Esophagus (tissue), 2 donors: ENCODE data around the gene PEAR1. TPM values are rescaled to one million over a fixed set of nuclear protein-coding genes. Genes with fewer than 3 reads are reported as not detected.

Experiments
- H3K27ac ChIP-seq, 2 donors: one replicate each; pipeline ENCODE4 v1.5.1; 2013; ENCODE audit warnings: low read depth in 2 of 2, mild to moderate bottlenecking in 2 of 2, inconsistent platforms in 1 of 2, low read length in 1 of 2, moderate library complexity in 1 of 2
- H3K27me3 ChIP-seq, 2 donors: one replicate each; pipeline ENCODE4 v1.6.1; 2013; ENCODE audit warnings: low read length in 2 of 2, control low read depth in 1 of 2, mild to moderate bottlenecking in 1 of 2; ENCODE audit not compliant: insufficient read depth in 2 of 2, control insufficient read depth in 1 of 2
- H3K36me3 ChIP-seq, 2 donors: one replicate each; pipeline ENCODE4 v1.6.1; 2013; ENCODE audit warnings: low read length in 1 of 2; ENCODE audit not compliant: control insufficient read depth in 2 of 2, insufficient read depth in 2 of 2
- H3K4me1 ChIP-seq, 2 donors: one replicate each; pipeline ENCODE4 v1.6.1; 2013; ENCODE audit warnings: low read length in 1 of 2; ENCODE audit not compliant: control insufficient read depth in 2 of 2, insufficient read depth in 2 of 2
- H3K4me3 ChIP-seq, 2 donors: one replicate each; pipeline ENCODE4 v1.5.1; 2013; ENCODE audit warnings: low read length in 2 of 2, mild to moderate bottlenecking in 2 of 2, low read depth in 1 of 2, moderate library complexity in 1 of 2
- H3K9me3 ChIP-seq, 2 donors: one replicate each; pipeline ENCODE4 v1.6.1; 2013; ENCODE audit warnings: mild to moderate bottlenecking in 2 of 2, low read depth in 1 of 2, low read length in 1 of 2, moderate library complexity in 1 of 2; ENCODE audit not compliant: control insufficient read depth in 2 of 2, insufficient read depth in 1 of 2
- WGBS, 2 donors: extraction: QIAGEN DNeasy Blood & Tissue Kit; methylation state at CpG; one replicate each; pipeline ENCODE4 v1.1.7; 2013; 5-methylcytosine and 5-hydroxymethylcytosine counted together
- polyA plus RNA-seq, 2 donors: library from polyadenylated mRNA; stranded (reverse); fragments of 200-250 nt; gene quantifications; one replicate each; pipeline ENCODE4 v1.2.3, GENCODE V29; 2013
- donor health status: healthy with polysubstance abuse.
- donor health status: Bipolar disorder and iron deficiency.

PEAR1 gene
- polyA plus RNA-seq, 2 donors = 1.5 to 1.7 TPM

- Histone ChIP-seq H3K4me1 (peaks cover 9 to 13% of the 10 kb centered on the region in 2 donors), H3K36me3 (no peaks in the 10 kb centered on the region), H3K27ac (no peak overlapping the region), H3K9me3 (peaks cover 0 to under 1% of the 10 kb centered on the region in 2 donors), H3K27me3 (peaks cover 0 to 4% of the 10 kb centered on the region in 2 donors), H3K4me3 (no peak overlapping the region)
- WGBS, 2 donors = 12 to 14% methylated on average over 36 of the region's 36 CpGs
Observed at GRCh38 chr1:156848461-156849150, 44.9 kb upstream of the PEAR1 start.

GRCh38 chr1:156849151-156849496, 44.4 kb upstream of the PEAR1 start:
- Histone ChIP-seq H3K9me3 (peaks cover 0 to 4% of the 10 kb centered on the region in 2 donors), H3K4me3 (no peak overlapping the region), H3K27ac (no peak overlapping the region), H3K4me1 (peaks cover 9 to 13% of the 10 kb centered on the region in 2 donors), H3K27me3 (peaks cover 0 to 4% of the 10 kb centered on the region in 2 donors), H3K36me3 (no peaks in the 10 kb centered on the region)
- 39 to 40% methylated on average over 23 of the region's 23 CpGs for WGBS, 2 donors

- no peak overlapping the region for H3K27ac ChIP-seq
- H3K4me1 ChIP-seq = peaks cover 4 to 8% of the 10 kb centered on the region in 2 donors
- 51 to 57% methylated on average over 17 of the region's 17 CpGs for WGBS, 2 donors
- no peaks in the 10 kb centered on the region for H3K36me3 ChIP-seq
- H3K4me3 ChIP-seq = no peak overlapping the region
- H3K9me3 ChIP-seq = peaks cover 0 to 4% of the 10 kb centered on the region in 2 donors
- H3K27me3 ChIP-seq = peaks cover 0 to 4% of the 10 kb centered on the region in 2 donors
Observed at GRCh38 chr1:156851779-156852417, 41.6 kb upstream of the PEAR1 start.

- H3K27me3 ChIP-seq = peaks cover 0 to 4% of the 10 kb centered on the region in 2 donors
- H3K27ac ChIP-seq = no peak overlapping the region
- peaks cover 4 to 8% of the 10 kb centered on the region in 2 donors for H3K4me1 ChIP-seq
- 39 to 43% methylated on average over 9 of the region's 9 CpGs for WGBS, 2 donors
- H3K36me3 ChIP-seq = no peaks in the 10 kb centered on the region
- H3K9me3 ChIP-seq = peaks cover 0 to 4% of the 10 kb centered on the region in 2 donors
- H3K4me3 ChIP-seq = no peak overlapping the region
Observed at GRCh38 chr1:156852418-156852874, 41.1 kb upstream of the PEAR1 start.

GRCh38 chr1:156853761-156854160, 39.8 kb upstream of the PEAR1 start:
- Histone ChIP-seq H3K4me1 (peaks cover 4 to 8% of the 10 kb centered on the region in 2 donors), H3K9me3 (peaks cover 0 to 4% of the 10 kb centered on the region in 2 donors), H3K27ac (no peak overlapping the region), H3K27me3 (peaks cover 3% of the 10 kb centered on the region in 2 donors), H3K4me3 (no peak overlapping the region), H3K36me3 (no peaks in the 10 kb centered on the region)
- 95 to 96% methylated on average over 19 of the region's 19 CpGs for WGBS, 2 donors

GRCh38 chr1:156854634-156855033, 38.9 kb upstream of the PEAR1 start:
- peaks cover 0 to 4% of the 10 kb centered on the region in 2 donors for H3K9me3 ChIP-seq
- no peak overlapping the region for H3K27ac ChIP-seq
- 58 to 71% methylated on average over 3 of the region's 3 CpGs for WGBS, 2 donors
- H3K4me1 ChIP-seq = peaks cover 5 to 8% of the 10 kb centered on the region in 2 donors
- no peak overlapping the region for H3K4me3 ChIP-seq
- H3K27me3 ChIP-seq = peaks cover 3 to 5% of the 10 kb centered on the region in 2 donors
- H3K36me3 ChIP-seq = no peaks in the 10 kb centered on the region

- Histone ChIP-seq H3K4me1 (peaks cover 7 to 14% of the 10 kb centered on the region in 2 donors), H3K4me3 (no peak overlapping the region), H3K36me3 (no peaks in the 10 kb centered on the region), H3K27me3 (peaks cover 3 to 5% of the 10 kb centered on the region in 2 donors), H3K9me3 (peaks cover 0 to 4% of the 10 kb centered on the region in 2 donors), H3K27ac (no peak overlapping the region)
- WGBS, 2 donors = 75 to 77% methylated on average over 3 of the region's 3 CpGs
Observed at GRCh38 chr1:156856282-156856785, 37.2 kb upstream of the PEAR1 start.

GRCh38 chr1:156857532-156857931, 36.0 kb upstream of the PEAR1 start:
- H3K27ac ChIP-seq = no peak overlapping the region
- peaks cover 3 to 9% of the 10 kb centered on the region in 2 donors for H3K4me1 ChIP-seq
- peaks cover 3 to 10% of the 10 kb centered on the region in 2 donors for H3K27me3 ChIP-seq
- no peak overlapping the region for H3K4me3 ChIP-seq
- WGBS, 2 donors = 54 to 65% methylated on average over 3 of the region's 3 CpGs
- H3K9me3 ChIP-seq = peaks cover 0 to 4% of the 10 kb centered on the region in 2 donors
- H3K36me3 ChIP-seq = no peaks in the 10 kb centered on the region

GRCh38 chr1:156858555-156858956, 35.0 kb upstream of the PEAR1 start:
- WGBS, 2 donors = 23 to 25% methylated on average over 5 of the region's 5 CpGs
- Histone ChIP-seq H3K27me3 (peaks cover 3 to 10% of the 10 kb centered on the region in 2 donors), H3K9me3 (peaks cover 0 to 3% of the 10 kb centered on the region in 2 donors), H3K36me3 (no peaks in the 10 kb centered on the region), H3K27ac (no peak overlapping the region), H3K4me3 (no peak overlapping the region), H3K4me1 (peaks cover 3 to 9% of the 10 kb centered on the region in 2 donors)
